SKM-1 (cell line): ENCODE measurements around the gene PTGFRN.

ENCODE experiments used
- DNase-seq: peaks from one replicate; lab custom pipeline; 2025; ENCODE audit not compliant: unreplicated experiment; lab: John Stamatoyannopoulos, UW

PTGFRN gene

DNA sequence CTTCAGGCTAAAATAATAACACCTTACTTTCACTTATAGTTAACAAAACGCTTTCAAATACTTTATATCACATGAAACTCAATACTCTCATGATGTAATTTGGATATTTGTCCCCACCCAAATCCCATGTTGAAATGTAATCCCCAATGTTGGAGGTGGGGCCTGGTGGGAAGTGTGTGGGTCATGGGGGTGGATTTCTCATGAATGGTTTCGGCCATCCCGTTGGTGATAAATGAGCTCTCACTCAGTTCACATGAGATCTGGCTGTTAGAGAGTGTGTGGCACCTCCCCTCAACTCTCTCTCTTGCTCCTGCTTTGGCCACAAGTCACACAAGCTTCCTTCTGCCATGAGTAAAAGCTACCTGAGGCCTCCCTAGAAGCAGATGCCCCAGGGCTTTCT lies 22.5 kb upstream of the PTGFRN start:
- no peak for DNase-seq

DNA sequence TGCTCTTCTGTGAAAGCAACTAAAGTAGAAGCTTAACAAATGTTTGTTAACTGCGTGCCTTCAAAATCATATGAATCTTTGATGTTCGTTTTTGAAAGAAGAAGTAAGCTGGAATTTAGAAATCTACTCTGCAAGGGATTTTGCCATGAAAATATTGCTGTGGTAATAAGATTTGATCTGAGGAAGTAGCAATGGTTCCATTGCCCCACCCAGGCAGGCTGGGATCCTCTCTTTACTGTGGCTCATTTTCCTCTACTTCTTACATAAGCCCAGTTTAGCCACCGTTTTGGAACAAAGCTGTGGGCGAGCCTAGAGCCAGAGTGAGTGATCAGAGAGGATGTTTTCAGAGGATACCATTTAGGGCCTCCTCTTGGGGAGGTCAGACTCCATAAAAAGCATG lies 20.3 kb upstream of the PTGFRN start:
- no peak for DNase-seq

DNA sequence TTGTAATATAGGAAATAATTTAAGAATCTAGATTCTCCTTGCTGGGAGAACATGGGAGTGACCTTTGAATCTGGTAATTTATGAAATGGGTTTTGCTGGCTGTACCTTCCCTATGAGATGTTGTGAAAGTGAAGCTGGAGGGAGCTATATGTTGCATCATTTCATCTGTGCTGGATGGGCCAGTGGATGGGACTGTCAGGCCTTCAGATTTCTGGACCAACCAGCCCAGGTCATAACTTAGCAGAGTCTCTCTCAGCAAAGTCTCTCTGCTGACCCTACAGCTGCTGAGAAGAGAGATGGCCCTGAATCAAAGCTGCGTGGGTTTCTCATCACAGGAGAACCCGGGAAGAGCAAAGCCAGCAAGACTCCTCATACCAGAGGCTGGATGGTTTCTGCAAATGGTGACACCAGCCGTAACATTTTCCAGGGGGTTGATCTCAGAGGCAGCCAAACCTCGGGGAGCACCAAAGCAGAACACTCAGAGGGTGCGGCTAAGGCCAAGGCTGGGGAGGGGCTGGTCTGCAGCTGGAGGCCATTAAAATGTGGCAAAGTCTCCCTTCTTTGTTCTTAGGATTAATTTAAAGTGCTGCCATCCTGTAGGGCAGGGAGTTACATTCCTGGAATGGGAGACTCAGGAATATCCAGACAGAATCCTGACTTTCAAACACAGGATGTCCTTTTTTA lies 18.2 kb upstream of the PTGFRN start:
- no peak for DNase-seq

DNA sequence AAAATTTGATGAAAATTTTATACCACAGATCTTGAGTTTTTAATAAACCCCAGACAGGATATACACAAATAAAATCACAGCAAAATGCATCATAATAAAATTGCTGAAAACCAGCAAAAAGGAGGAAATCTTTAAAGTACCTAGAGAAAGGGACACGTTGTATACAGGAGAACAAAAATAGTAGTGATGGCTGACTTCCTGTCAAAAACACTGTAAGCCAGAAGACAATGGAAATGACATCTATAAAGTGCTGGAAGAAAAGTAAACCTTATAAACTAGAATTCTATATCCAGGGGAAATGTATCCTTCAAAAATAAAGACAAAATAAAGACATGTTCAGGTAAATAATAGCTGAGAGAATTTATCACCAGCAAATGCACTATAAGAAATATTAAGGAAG lies 14.6 kb upstream of the PTGFRN start:
- no peak for DNase-seq

DNA sequence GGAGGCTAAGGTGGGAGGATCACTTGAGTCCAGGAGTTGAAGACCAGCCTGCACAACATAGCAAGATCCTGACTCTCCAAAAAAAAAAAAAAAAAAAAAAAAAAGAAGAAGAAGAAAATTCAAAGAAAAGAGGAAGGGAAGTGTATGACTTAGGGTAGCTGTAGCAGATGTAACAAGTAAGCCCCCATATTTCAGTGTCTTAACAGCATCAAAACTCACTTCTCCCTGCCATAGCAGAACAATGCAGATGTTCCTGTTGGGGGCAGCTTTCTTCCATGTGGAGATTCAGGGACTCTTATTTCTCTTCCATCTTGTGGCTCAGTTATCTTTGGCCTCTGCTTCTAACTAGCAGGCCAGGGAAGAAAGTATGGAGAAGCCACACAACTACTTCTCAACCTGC lies 10.2 kb upstream of the PTGFRN start:
- no peak for DNase-seq

DNA sequence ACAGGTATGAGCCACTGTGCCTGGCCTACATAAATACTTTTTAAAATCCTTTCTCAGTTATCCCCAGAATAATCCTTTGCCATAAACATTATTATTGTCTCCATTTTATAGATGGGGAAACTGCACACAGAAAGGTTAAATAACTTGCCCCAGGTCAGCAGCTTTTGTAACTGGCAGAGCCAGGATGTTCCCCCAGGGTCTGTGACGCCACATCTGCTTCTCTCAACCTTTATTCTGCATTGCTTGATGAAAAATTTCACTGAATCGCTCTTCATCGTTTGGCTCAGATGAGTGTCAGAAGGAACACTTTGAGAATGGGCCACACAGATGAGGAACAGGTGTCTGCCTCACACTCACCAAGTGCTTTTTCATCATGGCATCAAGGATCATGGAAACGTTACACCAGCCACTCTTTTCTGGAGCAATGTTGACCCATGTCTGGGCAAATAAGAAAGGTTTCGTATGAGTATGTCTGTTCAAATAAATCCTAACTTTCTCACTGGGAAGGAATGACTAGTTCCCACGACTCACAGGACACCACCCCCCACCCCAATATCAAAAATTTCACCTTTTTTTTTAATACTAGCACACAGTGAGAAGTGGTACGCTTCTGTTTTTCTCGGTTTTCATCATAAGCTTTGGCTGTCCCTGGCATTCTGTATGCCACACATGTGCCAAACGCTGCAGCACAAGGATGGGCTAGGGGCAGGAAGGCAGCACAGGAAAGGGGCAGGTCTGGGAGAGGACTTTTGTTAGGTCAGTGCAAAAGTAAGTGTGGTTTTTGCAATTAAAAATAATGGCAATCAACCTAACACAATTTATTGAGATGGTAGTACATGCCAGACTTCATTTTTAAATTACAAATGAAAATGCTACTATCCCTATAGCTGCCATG lies 9.0 kb upstream of the PTGFRN start:
- DNase-seq, result no peak

DNA sequence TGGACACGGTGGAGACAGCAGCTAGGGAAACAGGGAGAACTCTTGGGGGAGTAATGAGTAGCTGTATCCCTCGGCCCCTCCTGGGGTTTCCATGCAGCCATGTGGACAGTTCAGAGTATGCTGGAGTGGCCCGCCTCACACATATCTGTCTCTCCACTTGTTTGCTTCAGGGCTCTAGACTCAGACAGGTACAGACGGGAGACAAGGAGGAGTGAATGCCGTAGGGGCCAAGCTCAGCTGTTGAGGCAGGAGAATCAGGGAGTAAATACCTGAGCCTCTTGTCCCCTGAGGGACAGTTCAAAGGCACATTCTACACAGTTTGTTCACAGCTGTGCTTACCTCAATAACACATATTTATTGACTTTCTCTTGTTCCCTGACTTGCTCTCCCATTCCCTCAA lies 7.7 kb upstream of the PTGFRN start:
- no peak for DNase-seq

DNA sequence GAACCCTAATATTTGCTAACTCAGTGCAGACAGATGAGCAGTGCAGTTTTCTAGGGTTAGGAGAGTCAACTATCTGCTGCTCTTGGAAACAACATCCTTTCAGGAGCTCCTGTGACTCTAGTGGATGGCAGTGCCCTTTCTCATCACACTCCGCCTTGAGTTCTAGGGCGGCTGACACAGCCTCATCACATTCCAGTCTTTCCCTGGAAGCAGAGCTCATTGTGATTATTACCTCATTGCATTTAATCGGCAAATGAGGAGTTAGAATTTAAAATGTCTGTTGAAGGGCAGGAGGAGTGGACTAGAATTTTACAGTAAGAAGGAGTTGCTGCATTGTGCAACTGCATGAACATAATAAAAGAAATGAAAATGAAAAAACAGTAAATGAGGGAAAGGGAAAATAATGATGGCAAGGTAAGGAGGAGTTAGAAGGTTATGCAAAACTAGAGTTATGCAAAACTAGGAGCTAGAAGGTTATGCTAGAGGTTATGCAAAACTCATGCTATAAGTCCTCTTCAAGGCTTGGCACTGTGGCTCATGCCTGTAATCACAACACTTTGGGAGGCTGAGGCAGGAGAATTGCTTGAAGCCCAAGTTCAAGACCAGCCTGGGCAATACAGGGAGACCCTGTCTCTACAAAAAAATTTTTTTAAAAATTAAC lies 6.9 kb upstream of the PTGFRN start:
- DNase-seq, result no peak

DNA sequence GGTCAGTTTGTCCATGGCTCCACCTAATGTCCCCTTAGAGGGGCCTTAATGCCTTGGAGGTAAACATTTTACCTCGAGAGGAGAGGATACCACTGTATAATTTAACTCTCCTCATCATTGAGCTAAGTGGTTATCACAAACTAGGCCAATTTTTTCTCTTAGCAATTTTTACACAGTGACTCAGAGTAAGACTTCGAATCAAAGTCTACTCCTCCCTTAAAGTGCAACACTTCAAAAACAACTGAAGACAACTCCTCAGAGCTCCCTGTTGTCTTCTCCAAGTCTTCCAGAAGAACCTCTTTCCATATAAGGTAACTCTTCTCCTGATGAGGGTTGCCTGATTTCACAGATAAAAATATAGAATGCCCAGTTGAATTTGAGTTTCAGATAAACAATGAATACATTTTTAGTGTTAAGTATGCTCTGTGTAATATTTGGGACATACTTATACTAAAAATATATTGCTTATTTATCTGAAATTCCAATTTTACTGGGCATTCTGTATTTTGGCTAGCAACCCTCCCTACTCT lies 4.9 kb upstream of the PTGFRN start:
- no peak for DNase-seq

DNA sequence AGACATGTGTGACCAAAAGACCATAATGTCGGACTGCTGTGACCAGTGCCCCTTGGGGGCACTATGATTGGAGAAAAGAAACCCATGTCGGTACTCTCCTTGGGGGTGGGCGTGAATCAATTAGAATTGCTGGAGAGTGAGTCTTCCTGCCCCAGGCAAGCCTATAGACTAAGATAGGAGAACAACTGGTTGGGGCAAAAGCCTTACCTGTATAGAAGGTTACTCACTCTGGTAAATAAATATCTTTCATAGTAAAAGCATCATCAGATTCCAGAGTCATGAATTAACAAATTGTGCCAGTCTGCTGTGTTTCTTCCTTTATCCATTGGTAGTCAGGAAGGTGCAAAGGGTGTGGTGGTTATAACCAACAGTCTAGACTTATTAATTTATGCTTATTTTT lies 2.9 kb upstream of the PTGFRN start:
- no peak for DNase-seq

DNA sequence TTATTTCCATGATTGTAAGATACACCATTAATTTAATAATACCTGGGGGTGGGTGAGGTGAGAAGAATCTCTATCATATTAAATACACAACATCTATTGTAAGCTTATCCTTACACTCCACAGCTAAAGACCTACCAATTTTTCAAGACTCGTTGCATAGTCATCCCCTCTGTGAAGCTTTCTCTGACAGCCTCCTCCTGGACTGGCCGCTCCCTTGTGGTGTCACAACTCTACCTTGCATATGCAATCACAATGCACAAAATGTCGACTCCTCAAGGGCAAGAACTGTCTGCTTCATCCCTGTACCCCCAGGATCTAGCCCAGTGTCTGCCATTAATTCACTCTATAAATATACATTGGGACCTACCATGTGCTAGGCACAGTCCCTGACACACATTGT lies 2.4 kb upstream of the PTGFRN start:
- DNase-seq, result no peak

DNA sequence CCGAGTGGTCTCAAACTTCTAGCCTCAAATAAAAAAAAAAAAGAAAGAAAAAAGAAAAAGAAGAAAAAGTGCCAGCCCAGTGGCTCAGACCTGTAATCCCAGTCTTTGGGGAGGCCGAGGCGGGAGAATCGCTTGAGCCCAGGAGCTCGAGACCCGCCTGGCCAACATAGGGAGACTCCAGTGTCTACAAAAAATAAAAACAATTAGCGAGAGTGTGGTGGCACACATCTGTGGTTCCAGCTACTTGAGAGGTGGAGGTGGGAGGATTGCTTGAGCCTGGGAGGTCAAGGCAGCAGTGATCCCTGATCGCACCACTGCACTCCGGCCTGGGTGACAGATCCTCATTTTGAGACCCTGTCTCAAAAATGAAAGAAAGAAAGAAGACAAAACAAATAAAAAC lies 1.4 kb upstream of the PTGFRN start:
- no peak for DNase-seq

DNA sequence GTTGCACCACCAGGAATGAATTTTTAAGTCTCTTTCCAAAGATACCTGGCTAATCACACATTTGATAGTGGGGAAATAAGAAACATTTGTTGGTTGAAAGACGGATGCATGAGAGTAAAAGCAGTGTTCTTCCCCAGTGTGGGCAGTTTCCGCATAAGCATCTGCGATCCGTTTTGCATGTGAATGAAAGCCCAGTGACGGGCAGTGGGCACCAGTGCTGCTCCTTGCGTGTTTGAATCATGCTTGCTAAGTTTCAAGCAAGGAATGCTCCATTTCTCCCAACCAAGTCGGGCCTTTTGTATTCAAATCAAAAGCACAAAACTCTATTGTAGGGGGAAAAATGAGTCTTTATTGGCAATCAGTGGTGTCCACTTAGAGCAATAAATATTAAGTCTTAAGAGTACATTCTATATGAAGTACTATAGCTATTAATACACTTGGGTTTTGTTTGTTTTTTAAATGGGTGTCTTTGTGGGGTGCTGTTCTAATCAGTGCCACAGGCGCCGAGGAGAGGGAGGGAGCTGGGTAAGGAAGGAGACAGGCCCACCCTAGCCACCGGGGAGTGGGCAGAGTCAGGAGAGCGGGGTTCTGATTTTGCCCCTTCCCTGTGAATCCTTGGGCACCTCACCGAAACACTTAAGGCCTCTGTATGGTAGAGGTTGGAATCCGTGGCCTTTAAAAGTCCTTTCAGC lies 750 bp upstream of the PTGFRN start:
- DNase-seq, result no peak

DNA sequence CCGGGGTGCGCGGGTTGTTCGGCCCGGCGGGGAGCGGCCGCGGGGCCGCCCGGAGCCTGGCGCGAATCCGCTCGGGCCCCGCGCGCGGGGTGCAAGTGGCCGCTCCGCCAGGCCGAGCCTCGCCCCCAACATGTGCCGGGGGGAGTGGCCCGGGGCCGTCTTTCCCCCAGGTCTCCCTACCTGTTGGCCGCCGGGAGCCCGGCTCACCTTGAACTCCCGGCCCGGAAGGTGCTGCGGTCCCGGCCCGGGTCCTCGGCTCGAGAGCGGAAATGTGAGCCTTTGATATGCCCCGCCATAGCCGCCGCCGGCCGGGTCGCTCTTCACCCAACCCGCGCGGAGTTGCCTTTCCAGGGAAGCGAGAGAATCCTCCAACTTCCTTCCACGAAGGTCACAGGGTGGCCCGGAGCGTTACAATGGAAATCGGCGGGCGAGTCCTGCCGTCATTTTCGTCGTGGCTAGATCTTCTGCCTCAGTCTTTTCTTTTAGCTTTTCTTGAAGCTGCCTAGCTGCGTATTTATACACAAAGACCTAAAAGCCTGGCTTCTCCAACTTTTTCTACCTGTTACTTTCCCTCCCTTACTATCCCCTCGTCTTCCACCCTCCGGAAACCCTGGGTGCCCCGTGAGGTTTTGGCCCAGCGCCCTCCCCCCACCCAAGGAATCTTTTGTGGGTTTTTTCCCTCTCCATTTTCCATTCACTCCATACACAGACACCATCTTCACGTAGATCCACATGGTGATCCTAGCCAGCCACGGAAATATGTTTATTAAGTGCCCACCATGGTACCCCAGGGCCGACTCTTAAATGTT lies 867 bp downstream of the PTGFRN start:
- no peak for DNase-seq

DNA sequence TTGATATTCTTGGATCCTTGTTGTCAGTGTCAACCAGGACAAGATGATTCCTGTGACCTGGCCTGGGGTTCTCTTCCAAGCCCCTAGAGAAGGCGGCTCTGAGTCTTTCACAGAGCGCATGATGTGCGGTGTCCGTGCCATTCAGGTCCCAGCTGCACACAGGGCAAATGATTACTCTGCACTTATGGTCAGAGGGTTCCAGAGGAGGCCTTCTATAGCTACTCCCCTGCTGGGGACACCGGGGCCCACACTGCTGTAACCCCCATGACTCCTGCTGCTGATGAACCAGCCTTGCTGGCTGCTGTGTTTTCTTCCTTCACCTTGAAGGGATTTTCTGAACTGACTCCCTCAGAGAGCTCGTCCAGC lies 1.5 kb downstream of the PTGFRN start:
- no peak for DNase-seq

DNA sequence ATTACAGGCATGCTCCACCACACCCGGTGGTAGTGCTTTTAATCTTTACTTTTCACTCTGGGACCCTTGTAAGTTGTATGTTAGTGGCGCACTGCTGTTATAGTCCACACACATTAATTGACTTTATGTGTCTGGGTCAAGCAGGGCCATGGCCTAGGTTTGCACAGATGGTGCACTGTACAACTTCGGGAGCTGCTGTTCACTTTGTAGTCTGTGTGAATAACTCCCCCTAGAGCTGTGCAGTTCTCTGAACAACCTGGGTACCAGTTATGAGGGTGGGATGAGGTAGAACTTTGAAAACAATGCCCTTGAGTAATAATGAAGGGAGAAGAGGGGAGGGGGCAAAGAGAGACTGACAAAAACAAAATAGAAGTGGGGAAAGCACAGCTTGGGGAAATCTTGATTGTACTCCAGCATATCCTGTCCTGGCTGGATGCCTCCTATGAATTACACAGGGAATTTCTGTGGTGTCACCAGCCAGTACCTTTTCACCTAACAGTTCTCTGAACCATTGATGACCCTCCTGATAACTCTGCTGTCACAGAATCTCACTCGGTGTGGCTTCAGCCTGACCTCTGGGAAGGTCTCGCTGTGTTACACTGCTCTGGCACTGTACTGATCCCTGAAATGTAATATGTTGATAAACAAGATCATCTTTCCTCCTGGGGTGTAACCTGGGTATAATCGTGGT lies 2.2 kb downstream of the PTGFRN start:
- DNase-seq, result no peak

DNA sequence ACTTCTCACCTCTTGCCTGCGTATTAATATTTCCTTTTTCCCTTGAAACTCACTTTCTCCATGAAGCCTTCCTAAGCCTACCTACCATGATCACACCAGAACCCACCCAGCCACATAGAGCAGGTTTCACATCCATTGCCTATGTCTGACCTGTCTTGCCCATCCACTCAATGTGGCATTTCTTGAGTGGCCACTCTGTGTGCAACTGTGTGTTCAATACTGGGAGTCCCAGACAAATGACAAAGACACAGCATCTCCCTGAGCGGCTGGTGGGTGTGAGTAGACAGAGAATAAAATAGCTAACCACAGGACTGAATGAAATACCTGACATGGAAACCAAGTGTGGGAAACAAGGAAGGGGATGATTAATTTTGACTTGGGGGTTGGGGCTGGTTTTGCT lies 3.1 kb downstream of the PTGFRN start:
- DNase-seq, result no peak

DNA sequence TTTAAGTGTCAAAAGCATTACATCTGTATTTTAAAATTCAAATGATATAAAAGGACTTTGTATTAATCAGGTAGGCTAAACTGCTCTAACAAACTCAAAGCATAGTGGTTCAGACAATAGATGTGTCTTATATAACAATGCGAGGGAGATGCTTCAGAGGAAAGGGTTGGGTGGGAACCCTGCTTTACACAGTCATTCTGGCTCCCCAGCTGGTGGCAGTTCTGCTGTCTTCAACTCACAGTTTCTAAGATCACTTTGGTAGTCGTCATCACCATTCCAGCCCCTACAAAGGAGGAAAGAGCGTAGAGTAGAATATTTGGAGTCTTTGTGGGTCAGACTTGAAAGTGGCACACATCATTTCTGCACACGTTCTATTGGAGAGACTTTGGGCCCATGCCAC lies 4.2 kb downstream of the PTGFRN start:
- no peak for DNase-seq

DNA sequence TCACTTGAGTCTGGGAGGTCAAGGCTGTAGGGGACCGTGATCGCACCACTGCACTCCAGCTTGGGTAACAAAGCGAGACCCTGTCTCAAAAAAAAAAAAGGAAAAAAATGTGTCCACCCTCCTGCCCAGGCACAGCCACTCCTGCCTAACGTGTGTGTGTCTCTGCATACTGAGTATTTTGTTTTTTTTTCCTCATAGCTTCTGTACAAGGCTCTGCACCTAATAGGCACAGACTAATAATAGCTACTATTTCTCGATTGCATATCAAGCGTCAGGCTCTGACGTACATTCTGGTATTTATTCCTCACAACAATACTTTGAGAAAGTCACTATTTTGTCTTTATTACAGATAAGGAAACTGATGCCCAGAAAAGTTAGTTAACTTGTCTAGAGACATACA lies 5.0 kb downstream of the PTGFRN start:
- DNase-seq, result no peak

DNA sequence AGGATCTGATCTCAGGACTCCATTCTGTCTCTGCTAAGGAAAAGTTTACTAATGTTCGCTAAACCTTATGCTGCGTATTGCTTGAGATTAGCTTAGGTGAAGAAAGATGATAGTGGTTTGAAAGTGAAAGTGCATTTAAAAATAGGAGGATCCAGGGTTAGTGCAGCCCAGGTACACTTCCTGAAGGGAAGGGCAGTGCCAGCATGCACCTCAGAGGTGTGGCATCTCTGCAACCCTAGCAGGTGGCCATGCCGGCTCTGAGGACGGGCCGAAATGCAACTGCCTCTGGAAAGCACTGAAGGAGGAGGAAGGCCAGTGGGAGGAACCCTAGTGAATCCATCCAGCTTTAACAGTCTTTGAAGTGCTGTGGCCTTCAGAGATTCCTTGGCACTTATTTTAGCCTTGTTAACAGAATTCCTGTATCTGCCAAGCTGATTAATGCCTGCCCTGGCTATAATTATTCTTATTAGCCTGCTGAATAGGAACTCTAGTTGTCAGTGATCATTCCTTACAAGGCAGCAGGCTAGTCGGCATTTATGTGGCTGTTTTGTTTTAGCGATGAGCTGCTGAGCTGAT lies 5.5 kb downstream of the PTGFRN start:
- DNase-seq, result no peak
